Kasumi-1 (cell line): ENCODE measurements around the gene DBP.
A peak's percentile ranks its signal among the peaks of the same experiment; 100 is the strongest.

Experiments
- DNase-seq, 2 experiments: peaks; one replicate each; lab custom pipeline; 2025; lab: John Stamatoyannopoulos, UW

DBP gene

GRCh38 chr19:48627201-48627864 lies 9.8 kb downstream of the DBP start:
- no peak for DNase-seq

- no peak for DNase-seq
These were observed 11.3 kb downstream of the DBP start for GRCh38 chr19:48625891-48626327.

- no peak for DNase-seq
These were observed 12.1 kb downstream of the DBP start for GRCh38 chr19:48624791-48625723.

GRCh38 chr19:48624067-48624594 lies 13.0 kb downstream of the DBP start:
- DNase-seq: peak; percentile 79 to 80

- no peak for DNase-seq
These were observed 13.6 kb downstream of the DBP start for GRCh38 chr19:48623556-48624066.

- DNase-seq: peak in 1 of 2 experiments; percentile 63
These were observed 17.2 kb downstream of the DBP start for GRCh38 chr19:48619692-48620585.

GRCh38 chr19:48618916-48619691 lies 18.1 kb downstream of the DBP start, which contains the start of the genes RPL18 and SPHK2:
Gene RPL18 (minus strand): TSS chr19:48619178. CDS start chr19:48619143, 35 bp downstream.
Gene SPHK2 (plus strand): TSS chr19:48619506. CDS start chr19:48620515, 1,009 bp downstream.
- peak; percentile 99 to 100 for DNase-seq

GRCh38 chr19:48618278-48618915 lies 18.8 kb downstream of the DBP start:
- no peak for DNase-seq

- DNase-seq: no peak
These were observed 19.8 kb downstream of the DBP start for GRCh38 chr19:48617146-48617937.

- no peak for DNase-seq
These were observed 20.6 kb downstream of the DBP start for GRCh38 chr19:48616491-48617056.

GRCh38 chr19:48616041-48616436 lies 21.1 kb downstream of the DBP start:
- DNase-seq: no peak

- no peak for DNase-seq
These were observed 21.7 kb downstream of the DBP start for GRCh38 chr19:48615231-48616040.

- DNase-seq: no peak
These were observed 22.5 kb downstream of the DBP start, which contains the start of gene FAM83E for GRCh38 chr19:48614436-48615230. Gene FAM83E (minus strand): TSS chr19:48615076. CDS start chr19:48613372, 1,704 bp downstream.

GRCh38 chr19:48613852-48614435 lies 23.2 kb downstream of the DBP start:
- DNase-seq: peak in 1 of 2 experiments; percentile 11

GRCh38 chr19:48613024-48613851 lies 23.9 kb downstream of the DBP start:
- no peak for DNase-seq

GRCh38 chr19:48611872-48612271 lies 25.3 kb downstream of the DBP start:
- no peak for DNase-seq
